SK-N-SH (cell line): Measurements from ENCODE around the gene CCDC127.

Experiments used
- CTCF ChIP-seq: fragments of 200-600 bp; sonication (generic); IDR thresholded peaks from 2 replicates; pipeline ENCODE4 v1.6.1; 2017; ENCODE audit warnings: antibody characterized with exemption, mild to moderate bottlenecking, moderate library complexity
- ELF1 ChIP-seq: IDR thresholded peaks from 2 replicates; pipeline ENCODE4 v1.4.0; 2012

DNA sequence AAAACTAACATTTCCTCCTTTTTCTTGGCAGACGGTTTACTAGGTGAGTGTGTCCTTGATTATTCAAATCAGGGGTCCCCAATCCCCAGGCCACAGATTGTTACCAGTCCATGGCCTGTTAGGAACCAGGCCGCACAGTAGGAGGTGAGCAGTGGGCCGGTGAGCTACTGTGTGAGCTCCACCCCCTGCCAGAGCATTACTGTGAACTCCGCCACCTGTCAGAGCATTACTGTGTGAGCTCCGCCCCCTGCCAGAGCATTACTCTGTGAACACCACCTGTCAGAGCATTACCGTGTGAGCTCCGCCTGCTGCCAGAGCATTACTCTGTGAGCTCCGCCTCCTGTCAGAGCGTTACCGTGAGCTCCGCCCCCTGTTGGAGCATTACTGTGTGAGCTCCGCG is 39.2 kb upstream of the CCDC127 start:
- TF ChIP-seq CTCF = no peak
- no peak for TF ChIP-seq ELF1
